HG02759 (cell line): ENCODE results near the gene NCAPH2.

Source experiments
- ATAC-seq: cut with Tn5 transposase; IDR thresholded peaks from one replicate; pipeline ENCODE4 v1.9.1; 2021; ENCODE audit warnings: mild to moderate bottlenecking, moderate library complexity; ENCODE audit not compliant: unreplicated experiment

Gene NCAPH2

GRCh38 chr22:50545522-50546325 is 37.7 kb downstream of the NCAPH2 start, which contains the start of gene KLHDC7B:
KLHDC7B (plus strand) TSS chr22:50545899; CDS start chr22:50546244, 345 bp downstream.
- ATAC-seq, result no peak

DNA sequence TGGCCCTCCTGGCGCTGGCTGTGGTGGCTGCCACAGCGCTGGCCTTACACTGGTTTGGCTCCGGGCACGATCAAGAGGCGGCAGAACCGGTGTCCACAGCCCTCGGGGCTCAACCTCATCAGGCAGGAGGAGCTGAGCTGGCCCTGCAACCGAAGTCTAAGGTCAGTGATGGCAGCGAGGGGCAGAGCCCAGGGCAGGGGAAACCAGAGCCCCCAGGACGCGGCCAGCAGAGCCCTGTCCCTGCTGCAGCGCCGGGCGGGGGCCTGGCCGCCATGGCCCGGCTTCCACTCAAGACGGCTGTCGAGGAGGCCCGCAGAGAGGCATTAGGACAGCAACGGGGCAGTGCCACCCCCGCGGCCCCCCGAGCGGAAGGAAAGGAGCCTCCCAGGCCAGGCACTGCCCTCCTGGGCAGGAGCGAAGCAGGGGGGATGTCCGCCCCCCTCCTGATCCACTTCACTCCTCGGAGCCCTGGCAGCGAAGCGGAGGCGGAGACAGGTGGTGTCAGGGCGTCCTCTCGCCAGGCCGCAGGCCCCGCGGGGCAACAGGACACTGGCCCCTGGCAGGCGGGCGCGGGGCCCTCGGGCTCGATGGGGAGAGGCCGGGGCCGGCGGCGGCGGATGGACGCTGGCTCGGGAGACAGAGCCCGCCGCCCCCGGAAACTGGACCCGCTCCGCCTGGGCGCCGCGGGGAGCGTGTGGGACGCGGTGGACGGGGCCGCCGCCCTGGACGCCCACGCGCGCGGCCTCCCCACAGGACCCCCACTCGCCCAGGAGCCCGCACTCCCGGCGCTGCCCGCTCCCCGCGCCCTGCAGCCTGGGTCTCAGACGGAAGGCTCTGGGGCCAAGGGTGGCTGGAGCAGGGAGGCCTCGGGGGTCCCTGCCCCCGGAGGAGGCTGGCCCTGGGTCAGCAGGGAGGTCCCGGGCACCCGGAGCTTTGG is 38.6 kb downstream of the NCAPH2 start:
- no peak for ATAC-seq

DNA sequence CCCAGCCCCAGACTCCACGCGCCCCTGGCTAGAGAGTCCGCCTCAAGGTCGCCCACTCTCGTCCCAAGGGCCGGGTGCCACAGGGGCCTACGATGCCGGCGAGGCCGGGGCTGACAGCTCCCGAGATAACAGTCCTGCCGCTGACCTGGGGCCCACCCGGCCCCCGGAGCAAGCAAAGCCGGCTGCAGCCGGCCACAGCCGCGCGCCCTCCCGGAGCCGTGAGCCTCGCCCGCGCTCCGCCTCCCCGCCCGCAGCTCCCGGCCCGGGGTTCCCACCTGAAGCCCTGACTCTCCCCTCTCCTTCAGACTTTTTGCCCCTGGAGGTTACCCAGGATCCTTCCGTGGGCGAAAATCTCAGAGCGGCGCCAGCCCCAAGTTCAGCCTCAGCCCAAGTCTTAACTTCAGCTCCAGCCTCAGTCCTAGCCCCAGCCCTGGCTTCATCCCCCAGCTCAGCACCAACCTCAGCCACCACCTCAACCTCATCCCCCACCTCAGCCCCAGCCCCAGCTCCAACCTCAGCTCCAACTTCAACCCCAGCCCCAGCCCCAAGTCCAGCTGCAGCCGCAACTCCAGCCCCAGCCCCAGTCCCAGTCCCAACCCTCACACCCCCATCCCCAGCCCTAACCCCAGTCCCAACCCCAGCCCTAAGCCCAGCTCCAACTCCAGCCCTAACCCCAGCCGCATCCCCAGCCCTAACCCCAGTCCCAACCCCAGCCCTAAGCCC is 39.4 kb downstream of the NCAPH2 start:
- no peak for ATAC-seq

DNA sequence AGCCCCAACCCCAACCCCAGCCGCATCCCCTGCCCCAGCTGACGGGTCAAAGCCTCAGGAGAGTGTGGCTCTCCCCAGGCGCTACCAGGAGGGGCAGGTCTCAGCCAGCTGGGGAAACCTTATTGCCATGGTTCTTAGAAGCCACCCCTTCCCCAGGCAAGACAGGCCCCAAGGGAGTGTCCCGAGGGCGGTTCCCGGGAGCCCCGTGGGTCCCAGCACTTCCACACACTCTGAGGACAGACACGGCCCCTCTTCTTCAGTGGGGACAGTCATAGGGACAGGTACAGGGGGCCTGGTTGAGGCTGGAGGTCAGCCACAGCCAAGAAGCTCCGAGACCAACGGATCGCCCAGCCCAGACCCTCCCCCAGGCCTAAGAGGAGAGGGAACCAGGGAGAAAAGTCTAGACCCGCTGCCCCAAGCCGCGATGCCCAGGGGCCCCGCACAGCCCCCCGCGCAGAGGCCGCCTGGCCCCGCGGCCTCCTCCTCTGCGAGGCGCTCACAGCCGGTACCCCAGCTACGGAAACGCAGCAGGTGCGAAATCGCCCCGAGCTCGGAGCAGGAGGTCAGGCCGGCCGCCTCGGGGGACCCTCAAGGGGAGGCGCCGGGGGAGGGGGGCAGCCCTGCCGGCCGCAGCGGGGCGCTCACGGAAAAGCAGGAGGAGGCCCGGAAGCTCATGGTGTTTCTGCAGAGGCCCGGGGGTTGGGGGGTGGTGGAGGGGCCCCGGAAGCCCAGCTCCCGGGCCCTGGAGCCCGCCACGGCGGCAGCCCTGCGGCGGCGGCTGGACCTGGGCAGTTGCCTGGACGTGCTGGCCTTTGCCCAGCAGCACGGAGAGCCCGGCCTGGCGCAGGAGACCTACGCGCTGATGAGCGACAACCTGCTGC is 40.3 kb downstream of the NCAPH2 start:
- peak; percentile 35 for ATAC-seq

DNA sequence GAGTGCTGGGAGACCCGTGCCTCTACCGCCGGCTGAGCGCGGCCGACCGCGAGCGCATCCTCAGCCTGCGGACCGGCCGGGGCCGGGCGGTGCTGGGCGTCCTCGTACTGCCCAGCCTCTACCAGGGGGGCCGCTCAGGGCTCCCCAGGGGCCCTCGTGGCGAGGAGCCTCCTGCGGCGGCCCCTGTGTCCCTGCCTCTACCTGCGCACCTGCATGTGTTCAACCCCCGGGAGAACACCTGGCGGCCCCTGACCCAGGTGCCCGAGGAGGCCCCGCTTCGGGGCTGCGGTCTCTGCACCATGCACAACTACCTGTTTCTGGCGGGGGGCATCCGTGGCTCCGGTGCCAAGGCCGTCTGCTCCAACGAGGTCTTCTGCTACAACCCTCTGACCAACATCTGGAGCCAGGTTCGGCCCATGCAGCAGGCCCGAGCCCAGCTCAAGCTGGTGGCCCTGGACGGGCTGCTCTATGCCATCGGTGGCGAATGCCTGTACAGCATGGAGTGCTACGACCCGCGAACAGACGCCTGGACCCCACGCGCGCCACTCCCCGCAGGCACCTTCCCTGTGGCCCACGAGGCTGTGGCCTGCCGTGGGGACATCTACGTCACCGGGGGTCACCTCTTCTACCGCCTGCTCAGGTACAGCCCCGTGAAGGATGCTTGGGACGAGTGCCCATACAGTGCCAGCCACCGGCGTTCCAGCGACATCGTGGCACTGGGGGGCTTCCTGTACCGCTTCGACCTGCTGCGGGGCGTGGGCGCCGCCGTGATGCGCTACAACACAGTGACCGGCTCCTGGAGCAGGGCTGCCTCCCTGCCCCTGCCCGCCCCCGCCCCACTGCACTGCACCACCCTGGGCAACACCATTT is 41.1 kb downstream of the NCAPH2 start:
- peak; percentile 16 for ATAC-seq

GRCh38 chr22:50550395-50550794 is 42.4 kb downstream of the NCAPH2 start:
- no peak for ATAC-seq

DNA sequence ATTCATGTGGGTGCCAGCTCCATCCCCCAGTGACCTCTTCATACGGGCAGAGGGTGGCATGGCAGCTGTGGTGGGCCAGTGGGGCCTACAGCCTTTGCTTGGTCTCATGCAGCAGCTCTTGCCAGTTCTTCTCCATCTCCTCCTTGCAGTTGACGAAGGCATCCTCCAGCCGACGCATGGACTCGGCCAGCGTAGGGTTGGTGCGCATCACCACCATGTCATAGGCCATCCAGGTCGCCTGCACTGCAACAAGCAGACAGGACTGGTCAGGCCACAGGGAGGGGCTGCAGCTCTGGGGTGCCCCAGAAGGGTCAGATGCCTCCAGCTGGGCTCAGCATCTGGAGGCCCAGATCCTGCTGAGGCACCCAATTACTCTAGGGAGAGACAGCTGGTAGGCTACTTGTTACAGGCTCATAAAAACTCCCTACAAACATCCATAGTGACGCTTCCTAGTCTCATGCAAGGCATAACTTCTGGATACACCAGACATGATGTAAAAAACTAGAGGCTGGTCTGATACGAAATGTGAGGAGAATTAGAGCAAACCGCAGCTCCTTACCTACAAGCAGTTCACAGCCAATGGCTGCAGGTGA is 43.2 kb downstream of the NCAPH2 start:
- ATAC-seq, result no peak

GRCh38 chr22:50553310-50553709 is 45.3 kb downstream of the NCAPH2 start:
- ATAC-seq, result no peak

DNA sequence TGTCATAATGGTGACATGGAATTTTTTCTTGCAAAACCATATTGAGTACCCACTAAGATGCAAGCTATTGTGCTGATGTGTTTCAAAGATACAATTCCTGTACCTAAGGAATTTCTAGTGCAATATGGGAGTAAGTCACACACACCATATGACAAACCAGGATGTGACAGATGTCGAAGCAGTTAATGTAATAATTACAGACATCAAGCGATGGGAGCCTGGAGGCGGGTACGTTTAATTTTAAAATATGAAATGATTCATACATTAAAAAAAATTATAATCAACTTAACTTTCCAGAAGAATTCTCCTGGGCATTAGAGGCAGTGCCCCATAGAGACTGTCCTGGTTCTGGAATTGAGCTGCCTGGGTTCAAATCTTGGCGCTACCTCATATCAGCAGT is 48.7 kb downstream of the NCAPH2 start:
- ATAC-seq, result no peak

DNA sequence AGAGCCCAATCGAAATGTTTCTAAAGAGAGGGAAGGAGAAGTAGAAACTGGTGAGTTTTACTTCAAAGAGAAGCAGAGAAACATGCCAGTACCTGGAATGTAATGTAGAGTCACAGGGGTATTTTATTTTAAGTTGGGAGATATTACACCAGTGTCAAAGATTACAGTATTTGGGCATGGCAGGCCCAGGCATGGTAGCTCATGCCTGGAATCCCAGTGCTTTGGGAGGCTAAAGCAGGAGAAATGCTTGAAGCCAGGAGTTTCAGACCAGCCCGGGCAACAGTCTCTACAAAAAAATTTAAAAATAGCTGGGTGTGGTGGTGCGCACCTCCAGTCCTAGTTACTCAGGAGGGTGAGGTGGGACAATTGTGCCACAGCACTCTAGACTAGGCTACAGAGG is 52.0 kb downstream of the NCAPH2 start:
- no peak for ATAC-seq

DNA sequence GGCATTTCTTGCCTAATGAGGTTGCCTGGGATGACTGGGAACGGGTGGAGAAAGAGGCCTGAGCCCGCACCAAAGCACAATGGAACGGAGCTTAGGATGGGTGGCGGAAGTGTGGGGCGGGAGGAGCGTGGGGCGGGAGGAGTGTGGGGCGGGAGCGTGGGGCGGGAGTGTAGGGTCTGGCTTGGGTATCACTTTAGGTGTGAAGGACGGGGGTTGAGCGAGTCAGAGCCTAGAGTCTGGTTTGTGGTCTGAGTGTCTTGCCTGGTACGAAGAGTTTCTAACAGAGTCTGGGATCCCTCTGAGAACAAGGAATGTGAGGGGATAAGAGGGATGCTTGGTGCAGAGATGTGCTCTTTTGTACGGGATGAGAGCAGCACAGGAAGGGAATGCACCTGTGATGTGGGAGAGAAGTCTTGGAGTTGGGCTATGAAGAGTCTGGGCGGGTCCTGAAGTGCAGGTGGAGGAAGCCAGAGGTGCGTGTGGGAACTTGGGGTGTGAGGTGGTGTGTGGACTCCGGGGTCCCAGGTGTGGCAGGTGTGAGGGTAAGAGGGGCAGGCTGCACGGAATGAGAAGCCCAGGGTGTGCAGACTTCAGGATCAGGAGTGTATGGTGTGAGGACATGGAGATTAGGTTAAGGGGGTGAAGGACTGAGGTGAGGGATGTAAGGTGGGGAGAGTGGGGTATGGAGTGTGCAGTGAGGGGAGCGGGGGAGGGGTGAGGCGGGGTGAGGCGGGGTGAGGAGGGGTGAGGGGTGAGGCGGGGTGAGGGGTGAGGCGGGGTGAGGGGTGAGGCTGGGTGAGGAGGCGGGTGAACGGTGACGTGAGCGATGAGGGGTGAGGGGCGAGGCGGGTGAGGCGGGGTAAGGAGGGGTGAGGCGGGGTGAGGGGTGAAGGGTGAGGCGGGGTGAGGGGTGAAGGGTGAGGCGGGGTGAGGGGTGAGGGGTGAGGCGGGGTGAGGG is 53.7 kb downstream of the NCAPH2 start:
- no peak for ATAC-seq

DNA sequence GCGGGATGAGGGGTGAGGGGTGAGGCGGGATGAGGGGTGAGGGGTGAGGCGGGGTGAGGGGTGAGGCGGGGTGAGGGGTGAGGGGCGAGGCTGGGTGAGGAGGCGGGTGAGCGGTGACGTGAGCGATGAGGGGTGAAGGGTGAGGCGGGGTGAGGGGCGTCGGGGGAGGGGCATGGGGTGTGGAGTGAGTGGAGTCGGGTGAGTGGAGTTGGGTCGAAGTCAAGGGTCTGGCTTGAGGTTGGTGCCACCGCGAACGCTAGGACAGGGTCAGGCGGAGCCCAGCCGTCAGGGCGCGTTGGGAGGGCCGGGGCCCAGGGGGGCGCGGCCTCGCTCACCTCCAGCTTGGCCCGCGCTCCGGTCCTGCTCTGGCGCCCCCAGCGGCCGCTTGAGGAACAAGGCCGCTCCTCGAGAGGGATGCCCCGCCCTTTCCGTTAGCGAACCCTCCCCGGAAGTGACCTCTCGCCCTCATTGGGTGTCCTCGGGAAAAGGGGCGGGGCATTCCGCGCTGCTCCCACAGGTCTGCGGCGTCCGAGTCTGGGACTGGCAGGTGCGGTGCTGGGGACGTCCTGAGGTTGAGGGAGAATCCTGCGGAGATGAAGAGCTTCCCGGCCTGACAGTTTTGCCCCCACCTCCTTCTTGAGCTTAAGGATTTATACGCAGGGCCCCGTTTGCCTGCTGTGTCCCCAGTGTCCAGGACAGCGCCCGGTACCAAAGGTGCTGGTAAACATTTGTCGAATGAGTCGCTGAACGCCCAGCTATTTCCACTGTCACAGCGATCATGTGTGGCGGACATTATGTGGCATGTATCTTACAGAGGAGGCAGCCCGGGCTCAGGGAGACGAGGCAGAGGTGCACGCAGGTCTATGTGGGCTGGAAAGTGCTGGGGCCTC is 54.7 kb downstream of the NCAPH2 start, which contains the start of gene SYCE3:
SYCE3 (minus strand) TSS at position 397 of the 890 bp plus-strand sequence. CDS start 6,514 bp downstream, outside the sequence.
- ATAC-seq, result peak; percentile 94

DNA sequence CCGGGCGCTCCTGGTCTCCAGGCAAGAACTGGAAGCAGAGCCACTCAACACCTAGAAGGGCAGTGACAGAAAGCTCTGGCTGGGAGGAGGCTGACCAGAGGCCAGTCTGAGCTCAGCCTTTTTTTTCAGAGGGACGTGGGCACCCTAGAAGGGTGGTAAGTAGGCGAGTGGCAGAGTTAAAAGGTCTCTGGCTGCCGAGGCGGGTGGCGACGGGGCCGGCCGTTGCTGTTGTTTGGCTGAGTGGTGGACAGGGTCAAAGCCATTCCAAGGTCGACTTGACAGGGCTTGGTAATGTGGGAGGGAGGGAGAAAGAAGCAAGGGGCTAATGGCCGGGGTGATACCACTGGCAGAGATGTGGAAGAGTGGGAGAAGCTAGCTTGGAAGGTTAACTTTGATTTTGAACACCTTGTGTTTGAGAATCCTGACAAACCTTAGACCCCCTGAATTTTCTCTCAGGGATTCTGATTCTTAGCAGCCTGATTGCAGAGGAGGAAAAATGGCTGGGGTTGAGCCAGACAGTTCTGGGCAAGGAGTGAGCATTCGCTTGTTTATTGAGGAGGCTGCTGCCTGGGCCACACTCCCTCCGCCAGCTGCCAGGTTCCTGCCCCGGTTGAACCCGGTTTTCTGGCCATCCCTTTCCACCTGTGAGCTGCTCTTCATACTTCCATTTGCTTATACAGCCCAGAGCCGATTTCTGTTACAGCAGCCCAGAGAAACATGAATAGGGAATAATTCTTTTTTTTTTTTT is 55.6 kb downstream of the NCAPH2 start:
- no peak for ATAC-seq

DNA sequence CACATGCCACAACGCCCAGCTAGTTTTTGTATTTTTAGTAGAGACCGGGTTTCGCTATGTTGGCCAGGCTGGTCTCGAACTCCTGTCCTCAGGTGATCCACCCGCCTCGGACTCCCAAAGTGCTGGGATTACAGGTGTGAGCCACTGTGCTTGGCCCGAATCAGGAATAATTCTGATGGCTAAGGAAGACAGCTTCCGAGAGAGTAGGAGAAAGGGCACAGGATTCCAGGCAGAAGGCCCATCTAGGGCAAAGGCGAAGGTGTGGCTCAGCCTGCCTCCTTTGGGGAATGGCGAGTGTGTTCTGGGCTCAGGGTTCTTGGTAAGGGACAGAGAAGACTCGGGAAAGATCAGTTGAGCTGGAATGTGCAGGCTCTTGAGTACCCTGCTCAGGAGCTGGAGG is 56.3 kb downstream of the NCAPH2 start:
- no peak for ATAC-seq

GRCh38 chr22:50567721-50568252 is 59.8 kb downstream of the NCAPH2 start:
- ATAC-seq, result no peak

DNA sequence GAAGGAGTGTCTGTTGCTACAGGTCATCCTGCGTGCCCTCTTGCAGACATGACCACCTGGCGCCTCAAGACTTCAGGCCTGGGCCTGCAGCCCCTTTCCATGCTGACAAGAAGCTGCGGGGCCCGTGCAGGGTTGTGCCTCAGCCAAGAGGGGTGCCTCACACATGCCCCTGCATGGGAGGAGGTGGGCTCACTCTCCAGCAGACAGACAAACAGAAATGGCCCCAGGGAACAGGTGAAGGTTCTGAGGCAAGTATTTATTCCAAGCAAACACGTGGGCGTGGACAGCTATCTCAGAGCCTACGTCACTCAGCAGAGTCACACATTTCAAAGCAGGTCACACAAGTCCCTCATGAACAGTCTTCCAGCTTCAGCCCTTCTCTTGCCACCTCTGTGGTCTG is 60.6 kb downstream of the NCAPH2 start:
- ATAC-seq, result no peak
